ENCODE measurements around the gene ATCAY. TPM values are rescaled to one million over a fixed set of nuclear protein-coding genes. Genes with fewer than 3 reads are reported as not detected.

The ATCAY gene
- total and polyA plus RNA-seq, 2 of the 4 experiments (the other 2 are of a cell fraction): 0.31 to 0.36 TPM

DNA sequence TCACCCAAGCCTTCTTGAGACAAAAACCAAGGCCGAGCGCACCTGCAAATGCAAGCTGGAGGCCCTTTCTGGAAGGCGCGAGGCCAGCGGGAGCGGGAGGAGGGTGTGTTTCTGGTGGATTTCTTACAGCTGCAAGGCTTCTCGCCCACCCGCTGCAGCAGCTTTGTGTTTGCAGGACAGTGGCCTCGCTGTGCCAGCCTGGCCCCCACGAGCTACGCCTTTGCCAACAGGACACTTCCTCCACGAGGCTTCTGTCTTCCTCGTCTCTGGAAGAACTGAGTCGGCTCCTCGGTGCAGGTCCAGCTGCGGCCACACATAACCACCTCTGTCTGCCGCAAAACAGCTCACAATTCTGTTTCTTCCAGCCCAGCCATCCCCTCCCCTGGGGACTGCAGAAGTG, 10.1 kb downstream of the ATCAY start:
- Histone ChIP-seq H3K36me3 (ENCODE audit: control insufficient read depth, insufficient read depth, low read length) (no peaks in the 10 kb centered on the region), H3K23ac (ENCODE audit: low read depth, low read length) (no peak overlapping the region), H3K4ac (ENCODE audit: low read depth, low read length) (no peak overlapping the region)

More for the DNA sequence above, 10.1 kb downstream of the ATCAY start:
- peaks cover 5% of the 10 kb centered on the region; the same call in 1 of the 2 replicates for H3K27me3 ChIP-seq (ENCODE audit: control insufficient read depth, insufficient read depth, low read length)
- H4K91ac ChIP-seq (ENCODE audit: insufficient read depth, low read depth, low read length): no peak overlapping the region
- no peak overlapping the region for H3K14ac ChIP-seq (replicated peaks; ENCODE audit: low read depth, low read length)
- in situ Hi-C loops (cut with MboI; ENCODE audit: low sequenced_read_pairs): no loop called here
- H3K9me1 ChIP-seq (ENCODE audit: insufficient read depth, low read length): no peaks in the 10 kb centered on the region
- intact Hi-C loops (cut with micrococcal nuclease): no loop called here
- H3K4me3 ChIP-seq (ENCODE audit: insufficient read depth, low read depth, low read length): no peak overlapping the region
- POLR2A ChIA-PET (ENCODE audit: unreplicated experiment): no interaction called here
- CTCF ChIA-PET: interaction anchor here (1.3 kb wide), 1 partner anchor 22 kb away, joined by 10 read pairs; no protein-coding TSS in a partner anchor
- no peak overlapping the region for H3K9ac ChIP-seq (ENCODE audit: low read depth, low read length)
- TF ChIP-seq RAD21 (IDR thresholded peaks at IDR 0.05; ENCODE audit: low read length): no peak
- TF ChIP-seq MXI1 (IDR thresholded peaks at IDR 0.05; ENCODE audit: borderline replicate concordance, low read depth, low read length): no peak
- TF ChIP-seq BHLHE40 (IDR thresholded peaks at IDR 0.05; ENCODE audit: low read depth, low read length): no peak
- TF ChIP-seq, protein P1, sequence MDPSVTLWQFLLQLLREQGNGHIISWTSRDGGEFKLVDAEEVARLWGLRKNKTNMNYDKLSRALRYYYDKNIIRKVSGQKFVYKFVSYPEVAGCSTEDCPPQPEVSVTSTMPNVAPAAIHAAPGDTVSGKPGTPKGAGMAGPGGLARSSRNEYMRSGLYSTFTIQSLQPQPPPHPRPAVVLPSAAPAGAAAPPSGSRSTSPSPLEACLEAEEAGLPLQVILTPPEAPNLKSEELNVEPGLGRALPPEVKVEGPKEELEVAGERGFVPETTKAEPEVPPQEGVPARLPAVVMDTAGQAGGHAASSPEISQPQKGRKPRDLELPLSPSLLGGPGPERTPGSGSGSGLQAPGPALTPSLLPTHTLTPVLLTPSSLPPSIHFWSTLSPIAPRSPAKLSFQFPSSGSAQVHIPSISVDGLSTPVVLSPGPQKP (IDR thresholded peaks at IDR 0.05; ENCODE audit: borderline replicate concordance, low read depth, low read length): no peak
- TF ChIP-seq MAZ (IDR thresholded peaks at IDR 0.05; ENCODE audit: borderline replicate concordance, low read depth, low read length): no peak
- TF ChIP-seq CHD1 (IDR thresholded peaks at IDR 0.05; ENCODE audit: low read depth, low read length): no peak
- no peak for TF ChIP-seq RCOR1 (IDR thresholded peaks at IDR 0.05; ENCODE audit: insufficient replicate concordance, low read length)
- TF ChIP-seq CEBPB (IDR thresholded peaks at IDR 0.05; ENCODE audit: low read depth, low read length): no peak
- no peak for TF ChIP-seq FOS (IDR thresholded peaks at IDR 0.05; ENCODE audit: low read depth, low read length)
- ATAC-seq (ENCODE audit: low read depth) (no peak), DNase-seq (no peak)
- H3K4me1 ChIP-seq (ENCODE audit: control insufficient read depth, insufficient read depth, low read length): no peaks in the 10 kb centered on the region
- BruUV-seq (replicated peaks): no TSS peak
- no peak overlapping the region for H4K8ac ChIP-seq (ENCODE audit: low read depth in 2 of 2, low read length in 2 of 2)
- no peak overlapping the region for H3K4me2 ChIP-seq (ENCODE audit: low read depth, low read length)
- no peak overlapping the region for H2AK9ac ChIP-seq (replicated peaks; ENCODE audit: low read depth, low read length, poor library complexity)
- dilution Hi-C loops (cut with HindIII; ENCODE audit: low sequenced_read_pairs, unreplicated experiment): no loop called here
- H3K79me1 ChIP-seq (ENCODE audit: low read depth in 1 of 2, low read length in 2 of 2): no peaks in the 10 kb centered on the region
- no peak overlapping the region for H3K56ac ChIP-seq (ENCODE audit: extremely low read depth, insufficient read depth, low read length)
- 45% methylated on average over 9 of the region's 17 CpGs; no CpG with 5 or more reads in 1 of the 2 experiments for whole genome bisulfite sequencing, 2 experiments (ENCODE audit: extremely low coverage in 2 of 2, insufficient read length in 1 of 2)
- H2BK120ac ChIP-seq (ENCODE audit: low read depth, low read length): no peak overlapping the region
- no peaks in the 10 kb centered on the region for H3K9me3 ChIP-seq (ENCODE audit: control insufficient read depth, insufficient read depth, low read length)
- H2AK5ac ChIP-seq (ENCODE audit: low read depth, low read length): no peak overlapping the region
- H2BK15ac ChIP-seq (ENCODE audit: low read depth, low read length): no peak overlapping the region
- H2BK20ac ChIP-seq (ENCODE audit: low read depth, low read length): no peak overlapping the region
- no peak overlapping the region for H3K27ac ChIP-seq (ENCODE audit: insufficient read depth, low read length)
- H2AFZ ChIP-seq (replicated peaks; ENCODE audit: low read length, poor library complexity): no peak overlapping the region
- no peak overlapping the region for H3K18ac ChIP-seq (ENCODE audit: low read depth, low read length)
- H2BK5ac ChIP-seq (ENCODE audit: low read depth, low read length, poor library complexity, severe bottlenecking): no peak overlapping the region
- H4K20me1 ChIP-seq (ENCODE audit: insufficient read depth, low read length): no peaks in the 10 kb centered on the region
- no peak overlapping the region for H4K5ac ChIP-seq (ENCODE audit: low read depth, low read length)
